HG02840 (cell line): ENCODE results near the gene VPS35L.
"Not testable (repeated sequence)": the region's sequence is repeated elsewhere in the genome, so short reads cannot be mapped to it uniquely, and the experiment has no call there.

ENCODE experiments used
- ATAC-seq: cut with Tn5 transposase; IDR thresholded peaks from one replicate; pipeline ENCODE4 v1.9.1; 2021; ENCODE audit warnings: mild to moderate bottlenecking, moderate library complexity, moderate number of reproducible peaks; ENCODE audit not compliant: unreplicated experiment, low FRiP score

Gene VPS35L

DNA sequence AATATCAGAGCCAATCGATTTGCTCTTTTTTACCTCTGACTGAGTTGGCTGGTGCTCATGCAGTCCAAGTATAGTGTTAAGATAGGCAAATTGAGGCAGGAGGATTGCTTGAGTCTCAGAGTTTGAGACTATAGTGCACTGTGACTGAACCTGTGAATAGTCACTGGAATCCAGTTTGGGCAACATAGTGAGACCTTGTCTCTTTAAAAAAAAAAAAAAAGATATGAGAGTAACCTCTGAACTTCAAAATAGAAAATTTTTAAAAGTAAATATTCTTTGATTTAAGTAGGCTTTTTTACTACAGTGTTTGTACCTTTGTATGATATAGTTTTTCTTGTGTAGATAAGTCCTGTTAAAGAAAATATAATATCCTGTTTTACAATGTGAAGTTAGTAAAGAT, 28.3 kb upstream of the VPS35L start:
- no peak for ATAC-seq

GRCh38 chr16:19528666-19529065, 26.8 kb upstream of the VPS35L start:
- ATAC-seq = no peak

GRCh38 chr16:19532601-19533000, 22.9 kb upstream of the VPS35L start:
- no peak for ATAC-seq

DNA sequence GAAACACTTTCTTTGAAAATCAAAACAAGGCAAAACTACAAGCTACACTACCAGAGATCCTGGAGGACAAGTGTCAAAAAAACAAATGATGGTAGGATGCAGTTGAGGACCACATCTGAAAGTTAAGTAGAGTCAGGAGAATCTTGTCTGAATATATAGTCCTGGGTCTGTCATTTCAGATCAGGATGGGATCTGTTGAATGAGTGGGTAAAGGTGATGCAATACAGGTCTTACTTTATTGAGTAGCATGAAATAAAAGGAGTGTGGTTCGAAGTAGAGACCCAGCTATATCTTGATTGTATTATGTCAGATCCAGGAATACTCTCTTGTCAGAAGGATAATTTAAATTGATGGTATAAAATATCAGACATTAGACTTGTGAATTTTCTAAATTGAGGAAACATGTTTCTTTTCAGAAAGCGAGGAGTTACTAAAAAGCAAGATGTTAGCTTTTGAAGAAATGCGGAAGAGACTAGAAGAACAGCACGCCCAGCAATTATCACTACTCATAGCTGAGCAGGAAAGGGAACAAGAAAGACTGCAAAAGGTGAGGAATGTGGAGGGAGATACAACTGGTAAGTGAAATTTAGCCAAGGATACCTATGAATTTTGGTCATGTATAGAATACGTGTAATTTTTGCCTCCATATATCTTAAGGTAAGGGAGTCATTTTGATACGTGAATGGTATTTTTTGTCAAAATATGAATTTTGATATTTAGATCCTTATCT, 15.1 kb upstream of the VPS35L start:
- no peak for ATAC-seq

DNA sequence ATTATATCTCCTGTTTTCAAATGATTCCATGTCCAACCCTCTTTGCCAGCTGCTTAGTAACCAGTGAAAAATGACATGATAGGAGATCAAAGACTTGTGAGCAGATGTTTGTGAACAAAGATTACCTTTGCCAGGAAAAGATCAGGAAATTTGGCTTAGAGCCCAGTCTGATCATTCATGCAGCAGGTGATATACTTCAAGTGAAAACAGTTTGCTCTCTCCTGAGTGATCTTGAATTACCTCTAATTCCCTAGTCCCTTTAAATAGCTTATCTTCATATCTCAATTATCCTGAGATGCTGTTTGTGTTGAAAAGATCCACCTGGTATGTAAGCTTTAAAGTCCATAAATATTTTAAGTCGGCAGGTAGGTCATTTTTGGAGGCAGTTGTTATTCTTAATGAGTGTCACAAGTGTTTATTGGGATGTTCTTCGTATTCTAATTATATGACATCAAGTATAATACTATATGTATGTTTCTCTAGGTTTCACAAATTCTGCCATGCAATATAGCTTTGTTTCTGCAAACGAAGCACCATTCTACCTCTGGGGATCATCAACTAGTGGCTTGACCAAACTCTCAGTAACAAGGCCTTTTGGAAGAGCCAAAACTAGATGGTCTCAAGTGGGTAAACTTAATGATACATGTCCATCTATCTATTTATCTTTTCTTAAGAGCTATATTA, 13.2 kb upstream of the VPS35L start:
- no peak for ATAC-seq

DNA sequence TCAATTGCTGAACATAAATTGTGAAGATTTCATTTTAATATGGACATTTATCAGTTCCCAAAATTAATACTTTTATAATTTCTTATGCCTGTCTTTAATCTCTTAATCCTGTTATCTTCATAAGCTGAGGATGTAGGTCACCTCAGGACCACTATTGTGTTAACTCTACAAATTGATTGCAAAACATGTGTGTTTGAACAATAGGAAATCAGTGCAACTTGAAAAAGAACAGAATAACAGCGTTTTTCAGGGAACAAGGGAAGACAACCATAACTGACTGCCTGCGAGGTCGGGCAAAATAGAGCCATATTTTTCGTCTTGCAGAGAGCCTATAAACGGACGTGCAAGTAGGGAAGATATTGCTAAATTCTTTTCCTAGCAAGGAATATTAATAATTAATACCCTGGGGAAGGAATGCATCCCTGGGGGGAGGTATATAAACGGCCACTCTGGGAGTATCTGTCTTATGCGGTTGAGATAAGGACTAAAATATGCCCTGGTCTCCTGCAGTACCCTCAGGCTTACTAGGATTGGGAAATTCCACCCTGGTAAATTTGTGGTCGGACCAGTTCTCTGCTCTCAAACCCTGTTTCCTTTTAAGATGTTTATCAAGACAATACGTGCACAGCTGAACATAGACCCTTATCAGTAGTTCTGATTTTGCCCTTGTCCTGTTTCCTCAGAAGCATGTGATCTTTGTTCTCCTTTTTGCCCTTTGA, 12.1 kb upstream of the VPS35L start:
- ATAC-seq = not testable (repeated sequence)

DNA sequence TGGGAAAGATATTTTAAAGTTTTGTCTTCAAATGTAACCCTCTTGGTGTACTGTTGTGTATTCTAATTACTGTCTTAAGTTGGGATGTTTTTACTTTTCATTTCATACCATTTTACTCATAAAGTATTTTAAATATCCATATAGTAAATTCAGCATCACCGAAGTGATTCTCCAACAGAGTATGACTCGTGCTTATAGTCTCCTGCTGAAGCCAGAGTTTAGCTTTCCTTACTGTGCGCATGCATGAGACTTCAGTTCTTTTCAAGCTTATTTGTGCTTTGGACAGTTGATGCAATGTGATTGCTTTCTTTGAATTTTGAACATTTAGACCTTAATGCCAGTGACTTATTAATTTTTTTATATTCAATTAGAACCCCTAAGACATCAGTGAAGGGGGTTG, 7.4 kb upstream of the VPS35L start:
- ATAC-seq = no peak

DNA sequence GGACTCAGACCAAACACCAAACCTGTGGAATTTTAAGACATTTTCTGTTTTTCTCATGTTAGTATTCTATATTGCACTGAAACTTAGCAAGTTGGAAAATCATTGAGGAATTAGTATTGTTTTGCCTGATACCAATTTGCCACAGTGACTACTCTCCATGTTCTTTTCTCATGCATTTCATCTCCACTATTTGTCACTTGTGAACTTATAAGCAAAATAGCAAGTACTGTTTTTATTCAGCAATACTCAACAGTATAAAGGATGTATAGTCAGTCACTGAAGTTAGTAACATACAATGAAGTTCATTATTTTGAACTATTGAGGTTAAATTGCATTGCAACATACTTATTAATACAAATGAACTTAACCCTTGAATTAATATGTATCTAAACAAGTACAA, 5.8 kb upstream of the VPS35L start:
- no peak for ATAC-seq

DNA sequence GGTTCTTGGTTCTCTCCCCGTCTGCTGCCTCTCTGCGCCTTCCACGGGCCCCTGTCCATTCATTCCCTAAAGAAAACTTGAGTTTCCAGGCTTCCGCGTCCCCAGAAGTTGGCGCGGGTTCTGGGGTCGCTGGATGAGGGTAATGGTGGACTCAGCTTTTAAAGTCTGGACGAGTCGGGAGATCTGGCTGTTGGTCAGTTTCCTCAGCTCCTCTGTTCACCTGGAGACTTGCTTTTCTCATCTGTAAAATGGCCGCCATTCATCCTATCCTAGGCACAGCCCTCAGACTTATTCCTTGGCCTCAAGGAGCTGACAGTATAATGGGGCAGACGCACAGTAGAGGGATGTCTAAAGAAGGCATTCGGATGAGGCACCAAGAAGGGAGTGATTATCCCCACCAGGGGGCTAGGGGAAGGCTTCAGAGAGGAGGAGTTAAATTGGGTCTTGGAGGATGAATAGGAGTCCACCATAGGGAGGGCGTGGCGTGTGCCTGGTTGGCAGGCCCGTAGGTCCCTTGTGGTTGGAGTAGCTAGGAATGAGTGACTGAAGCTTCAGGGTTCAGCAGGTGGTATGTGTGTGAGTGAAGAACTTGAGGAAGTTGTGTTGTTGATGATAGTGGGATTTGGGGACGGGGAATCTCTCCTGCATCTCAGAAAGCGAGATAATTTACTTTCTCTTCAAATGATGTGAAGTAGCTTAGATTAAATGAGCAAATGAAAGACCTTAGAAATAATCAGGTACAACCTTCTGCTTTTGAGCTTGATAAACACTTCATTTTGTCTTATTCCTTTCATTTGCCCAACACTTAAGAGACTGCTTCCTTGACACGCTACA, 652 bp downstream of the VPS35L start:
- no peak for ATAC-seq

DNA sequence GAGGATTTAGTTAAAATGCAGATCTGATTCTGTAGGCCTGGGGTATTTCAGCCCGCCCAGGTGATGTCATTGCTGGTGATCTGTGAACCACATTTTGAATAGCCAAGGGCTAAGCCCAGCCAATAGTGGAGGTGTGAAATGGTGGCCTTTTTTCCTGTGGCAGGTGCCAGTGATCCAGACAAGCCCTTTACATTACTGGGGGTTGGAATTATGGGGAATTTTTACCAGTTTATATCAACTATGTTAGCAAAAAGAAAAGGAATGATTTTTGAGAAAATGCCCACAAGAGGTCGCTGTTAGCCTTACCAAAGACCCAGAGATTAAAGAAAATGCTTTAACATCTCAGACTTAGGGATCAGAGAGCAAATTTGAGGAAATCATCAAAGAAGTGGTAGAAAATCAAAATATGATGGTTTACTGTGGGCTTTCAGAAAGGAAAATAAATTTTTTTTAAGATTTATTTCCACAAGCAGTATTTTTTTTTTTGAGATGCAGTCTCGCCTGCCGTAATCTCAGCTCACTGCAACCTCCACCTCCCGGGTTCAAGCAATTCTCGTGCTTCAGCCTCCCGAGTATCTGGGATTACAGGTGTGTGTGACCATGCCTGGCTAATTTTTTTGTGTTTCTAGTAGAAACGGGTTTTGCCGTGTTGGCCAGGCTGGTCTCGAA, 3.9 kb downstream of the VPS35L start:
- ATAC-seq = no peak

DNA sequence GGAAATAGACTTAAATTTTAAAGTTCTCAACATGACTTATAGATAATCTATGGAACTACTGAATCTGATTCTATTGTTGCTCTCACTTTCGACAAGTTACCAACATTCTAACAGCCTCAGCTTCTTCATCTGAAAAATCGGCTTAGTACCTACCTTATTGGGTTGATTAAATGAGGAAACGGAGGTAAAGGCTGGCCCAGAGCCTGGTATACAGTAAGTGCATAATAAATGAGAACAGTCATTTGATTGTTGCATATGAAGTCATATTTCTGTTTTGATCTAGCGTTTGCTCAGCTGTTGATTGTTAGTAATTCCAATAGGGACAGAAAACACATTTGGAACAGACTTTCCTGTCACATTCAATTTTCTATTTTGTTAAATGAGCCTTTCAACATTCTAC, 4.6 kb downstream of the VPS35L start:
- ATAC-seq = no peak

GRCh38 chr16:19563377-19563776, 7.9 kb downstream of the VPS35L start:
- ATAC-seq = no peak

GRCh38 chr16:19566362-19566761, 10.9 kb downstream of the VPS35L start:
- no peak for ATAC-seq

GRCh38 chr16:19567560-19567959, 12.1 kb downstream of the VPS35L start:
- ATAC-seq = no peak

- no peak for ATAC-seq
Observed at GRCh38 chr16:19573997-19574396, 18.5 kb downstream of the VPS35L start.

DNA sequence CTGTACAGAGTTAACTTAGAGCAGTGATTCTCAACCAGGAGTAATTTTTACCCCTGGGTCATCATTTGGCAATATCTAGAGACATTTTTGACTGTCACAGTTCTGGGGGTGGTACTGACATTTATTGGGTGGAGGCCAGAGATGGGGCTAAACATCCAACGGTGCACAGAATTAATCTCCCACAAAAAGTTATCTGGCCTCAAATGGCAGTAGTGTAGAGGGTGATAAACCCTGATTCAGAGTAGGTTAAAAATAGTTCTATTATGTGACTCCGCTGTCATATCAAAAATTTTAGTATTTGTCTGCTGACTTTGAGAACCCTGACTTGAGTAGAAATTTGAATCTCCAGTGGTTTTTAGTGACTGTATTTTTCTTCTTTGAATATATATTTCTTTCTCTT, 19.1 kb downstream of the VPS35L start:
- ATAC-seq = no peak

DNA sequence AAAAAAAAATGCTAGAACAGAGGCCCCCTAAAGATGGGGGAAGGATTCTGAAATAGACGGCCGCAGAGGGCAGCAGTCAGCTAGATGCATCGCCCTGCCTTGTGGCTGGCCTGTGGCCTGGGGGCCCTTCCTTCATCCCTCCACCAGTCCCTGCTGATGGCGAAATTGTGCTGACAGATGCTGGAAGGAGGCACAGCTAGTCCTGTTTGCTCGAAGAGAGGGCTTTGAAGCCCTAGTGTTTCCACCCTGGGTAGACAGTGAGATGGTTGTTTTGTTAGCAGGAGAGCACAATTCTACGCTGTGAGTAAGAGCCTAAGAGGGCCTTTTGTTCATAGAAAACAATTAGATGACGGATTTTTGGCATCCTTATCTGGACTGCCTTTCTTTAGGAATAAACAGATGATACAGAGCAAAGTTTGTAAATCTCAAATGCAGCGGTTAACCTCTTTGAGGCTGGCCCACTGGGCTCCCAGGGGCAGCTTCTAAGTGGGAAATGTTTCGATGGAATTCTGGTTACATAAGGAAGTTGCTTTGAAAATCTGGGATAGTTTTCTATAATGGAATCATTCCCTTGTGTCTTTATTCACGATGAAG, 23.0 kb downstream of the VPS35L start:
- no peak for ATAC-seq

DNA sequence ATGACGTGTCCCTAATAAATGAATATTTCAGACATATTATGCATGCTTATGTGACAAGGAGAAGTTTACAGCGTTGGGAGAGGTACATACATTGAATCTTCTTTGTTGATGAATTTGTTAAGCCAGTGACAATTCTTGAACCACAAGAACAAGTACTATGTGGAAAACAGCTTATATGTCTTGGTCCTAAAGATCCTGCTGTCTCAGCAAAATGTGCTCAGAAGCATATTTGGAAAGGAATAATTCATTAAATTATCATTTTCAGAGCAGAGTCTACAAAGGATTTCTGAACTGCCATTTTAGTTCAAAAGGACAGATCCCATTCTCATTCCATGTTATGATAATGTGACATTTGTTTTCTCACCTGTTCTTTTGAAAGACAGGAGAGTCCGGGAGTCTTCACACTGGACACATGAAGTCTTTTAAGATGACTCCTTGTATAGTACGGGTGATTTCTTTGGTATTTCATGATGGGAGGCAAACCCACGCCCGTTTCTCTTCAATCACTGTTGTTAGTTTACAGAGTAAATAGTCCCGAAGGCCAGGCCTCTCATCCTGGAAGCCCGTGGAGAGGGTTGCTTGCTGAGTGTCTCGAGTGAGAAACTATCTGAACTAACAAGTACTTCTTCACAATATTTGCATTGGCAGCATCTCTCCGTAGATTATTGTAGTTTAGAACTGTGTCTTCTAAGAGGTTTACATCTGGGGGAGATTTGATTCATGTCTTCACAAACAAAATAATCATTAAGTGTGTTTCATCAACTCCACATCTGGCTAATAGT, 26.7 kb downstream of the VPS35L start:
- no peak for ATAC-seq

GRCh38 chr16:19583665-19584300, 28.3 kb downstream of the VPS35L start:
- no peak for ATAC-seq
